ENCODE data around the gene IGF1R. TPM values are rescaled to one million over a fixed set of nuclear protein-coding genes. Genes with fewer than 3 reads are reported as not detected.

Gene IGF1R
- total RNA-seq, 1 donor from 2014 or later: 97.7 TPM

GRCh38 chr15:98720031-98720430 lies 71.7 kb downstream of the IGF1R start:
- Histone ChIP-seq H3K27ac (no peak overlapping the region), H3K36me3 (no peaks in the 10 kb centered on the region), H3K27me3 (no peaks in the 10 kb centered on the region), H3K4me3 (no peak overlapping the region), H3K4me1 (peaks cover 78% of the 10 kb centered on the region), H3K9me3 (no peaks in the 10 kb centered on the region)
- intact Hi-C loops (cut with DNase I): no loop called here
- no peak for DNase-seq (ENCODE audit: extremely low spot score in 2 of 2)
- no peak for TF ChIP-seq POLR2A (IDR thresholded peaks at IDR 0.05)
- no peak for TF ChIP-seq POLR2AphosphoS5 (IDR thresholded peaks at IDR 0.05; ENCODE audit: insufficient read depth in 1 of 2, low read depth in 1 of 2)

DNA sequence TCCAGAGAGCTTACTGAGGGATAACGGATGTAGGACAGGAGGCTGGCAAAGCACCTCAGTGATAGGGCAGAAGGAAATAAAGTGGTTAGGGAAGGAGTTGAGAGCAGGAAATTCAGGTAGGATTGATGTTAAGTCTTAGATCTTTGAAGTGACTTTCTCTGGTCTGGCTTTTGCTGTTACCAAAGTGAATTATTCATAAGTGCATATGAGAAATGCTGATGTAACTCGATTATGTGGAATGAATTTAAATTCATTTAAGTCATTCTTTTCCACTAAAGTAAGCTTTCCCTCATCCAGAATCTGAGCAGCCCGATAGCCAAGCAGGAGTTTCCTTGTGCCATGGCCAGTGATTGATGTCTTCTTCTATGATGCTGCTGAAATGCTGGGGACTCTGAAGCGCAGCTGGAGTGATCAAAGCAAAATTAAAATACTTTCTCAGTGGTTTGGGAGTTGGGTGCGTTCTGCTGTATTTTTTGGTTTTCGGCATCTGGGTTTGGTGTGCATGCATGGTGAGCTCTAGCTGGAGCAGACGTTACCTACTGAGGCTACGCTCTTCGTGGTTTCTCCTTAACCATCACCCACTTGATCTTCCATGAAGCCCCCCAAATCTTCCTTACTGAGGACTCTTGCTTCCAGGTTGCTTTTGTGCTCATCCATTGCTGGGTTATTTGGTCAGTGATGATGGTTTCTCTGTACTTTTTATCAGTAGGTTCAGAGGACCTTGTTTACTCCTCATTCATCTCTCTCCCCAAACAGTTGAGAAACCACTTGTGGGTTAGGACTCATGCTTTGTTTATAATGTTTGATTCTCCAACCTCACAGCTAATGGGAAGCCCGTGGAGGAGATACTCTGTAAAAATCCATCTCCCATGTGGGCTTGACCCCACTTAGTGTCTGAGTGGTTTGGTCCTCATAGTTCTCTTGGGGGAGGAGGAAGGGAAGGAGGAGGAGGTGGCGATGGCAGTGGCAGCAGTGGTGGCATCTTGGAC lies 72.5 kb downstream of the IGF1R start:
- Histone ChIP-seq H3K9me3 (no peaks in the 10 kb centered on the region), H3K27me3 (no peaks in the 10 kb centered on the region), H3K27ac (no peak overlapping the region), H3K4me1 (peaks cover 74% of the 10 kb centered on the region), H3K36me3 (no peaks in the 10 kb centered on the region), H3K4me3 (no peak overlapping the region)
- DNase-seq (ENCODE audit: extremely low spot score in 2 of 2): no peak
- intact Hi-C loops (cut with DNase I): no loop called here
- TF ChIP-seq, protein P1, sequence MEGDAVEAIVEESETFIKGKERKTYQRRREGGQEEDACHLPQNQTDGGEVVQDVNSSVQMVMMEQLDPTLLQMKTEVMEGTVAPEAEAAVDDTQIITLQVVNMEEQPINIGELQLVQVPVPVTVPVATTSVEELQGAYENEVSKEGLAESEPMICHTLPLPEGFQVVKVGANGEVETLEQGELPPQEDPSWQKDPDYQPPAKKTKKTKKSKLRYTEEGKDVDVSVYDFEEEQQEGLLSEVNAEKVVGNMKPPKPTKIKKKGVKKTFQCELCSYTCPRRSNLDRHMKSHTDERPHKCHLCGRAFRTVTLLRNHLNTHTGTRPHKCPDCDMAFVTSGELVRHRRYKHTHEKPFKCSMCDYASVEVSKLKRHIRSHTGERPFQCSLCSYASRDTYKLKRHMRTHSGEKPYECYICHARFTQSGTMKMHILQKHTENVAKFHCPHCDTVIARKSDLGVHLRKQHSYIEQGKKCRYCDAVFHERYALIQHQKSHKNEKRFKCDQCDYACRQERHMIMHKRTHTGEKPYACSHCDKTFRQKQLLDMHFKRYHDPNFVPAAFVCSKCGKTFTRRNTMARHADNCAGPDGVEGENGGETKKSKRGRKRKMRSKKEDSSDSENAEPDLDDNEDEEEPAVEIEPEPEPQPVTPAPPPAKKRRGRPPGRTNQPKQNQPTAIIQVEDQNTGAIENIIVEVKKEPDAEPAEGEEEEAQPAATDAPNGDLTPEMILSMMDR (IDR thresholded peaks at IDR 0.05): no peak
- no peak for TF ChIP-seq POLR2A (IDR thresholded peaks at IDR 0.05)
- TF ChIP-seq POLR2AphosphoS5 (IDR thresholded peaks at IDR 0.05; ENCODE audit: insufficient read depth in 1 of 2, low read depth in 1 of 2): no peak

GRCh38 chr15:98722209-98722608 lies 73.9 kb downstream of the IGF1R start:
- Histone ChIP-seq H3K9me3 (no peaks in the 10 kb centered on the region), H3K27ac (no peak overlapping the region), H3K27me3 (no peaks in the 10 kb centered on the region), H3K4me1 (peaks cover 74% of the 10 kb centered on the region), H3K4me3 (no peak overlapping the region), H3K36me3 (no peaks in the 10 kb centered on the region)
- TF ChIP-seq POLR2A (IDR thresholded peaks at IDR 0.05): no peak
- no peak for TF ChIP-seq POLR2AphosphoS5 (IDR thresholded peaks at IDR 0.05; ENCODE audit: insufficient read depth in 1 of 2, low read depth in 1 of 2)
- TF ChIP-seq, protein P1 (IDR thresholded peaks at IDR 0.05): no peak
- DNase-seq (ENCODE audit: extremely low spot score in 2 of 2): no peak
- intact Hi-C loops (cut with DNase I): no loop called here

DNA sequence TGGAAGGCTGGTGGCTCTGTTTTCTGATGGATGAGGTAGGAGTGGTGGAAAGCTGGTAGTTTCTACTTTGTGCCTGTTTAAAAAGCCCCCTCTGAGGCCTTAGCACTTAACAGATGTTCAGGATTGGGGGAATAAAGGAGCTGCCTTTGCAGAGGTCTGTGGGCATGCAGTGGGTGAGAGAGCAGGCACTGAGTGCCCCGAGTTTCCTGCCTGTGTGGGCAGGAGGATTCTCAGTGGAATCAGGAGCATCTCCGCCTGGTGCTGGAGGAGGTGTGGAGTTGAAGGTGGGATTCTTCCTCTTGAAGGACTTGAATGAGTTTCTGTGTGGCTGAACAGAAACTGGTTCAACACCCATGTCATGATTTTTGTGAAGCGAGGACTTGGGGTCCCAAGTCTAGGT lies 74.3 kb downstream of the IGF1R start:
- Histone ChIP-seq H3K36me3 (no peaks in the 10 kb centered on the region), H3K4me1 (peaks cover 75% of the 10 kb centered on the region), H3K4me3 (no peak overlapping the region), H3K9me3 (no peaks in the 10 kb centered on the region), H3K27me3 (no peaks in the 10 kb centered on the region), H3K27ac (no peak overlapping the region)
- TF ChIP-seq POLR2AphosphoS5 (IDR thresholded peaks at IDR 0.05; ENCODE audit: insufficient read depth in 1 of 2, low read depth in 1 of 2): no peak
- TF ChIP-seq POLR2A (IDR thresholded peaks at IDR 0.05): no peak
- TF ChIP-seq, protein P1 (IDR thresholded peaks at IDR 0.05): no peak
- no peak for DNase-seq (ENCODE audit: extremely low spot score in 2 of 2)
- intact Hi-C loops (cut with DNase I): no loop called here

- Histone ChIP-seq H3K4me3 (no peak overlapping the region), H3K4me1 (peaks cover 74% of the 10 kb centered on the region), H3K27ac (no peak overlapping the region), H3K36me3 (no peaks in the 10 kb centered on the region), H3K27me3 (no peaks in the 10 kb centered on the region), H3K9me3 (no peaks in the 10 kb centered on the region)
- intact Hi-C loops (cut with DNase I): no loop called here
- TF ChIP-seq POLR2AphosphoS5 (IDR thresholded peaks at IDR 0.05; ENCODE audit: insufficient read depth in 1 of 2, low read depth in 1 of 2): no peak
- TF ChIP-seq, protein P1 (IDR thresholded peaks at IDR 0.05): no peak
- no peak for TF ChIP-seq POLR2A (IDR thresholded peaks at IDR 0.05)
- no peak for DNase-seq (ENCODE audit: extremely low spot score in 2 of 2)
Measured at GRCh38 chr15:98723195-98723594, 74.9 kb downstream of the IGF1R start.
